ENCODE results near the gene METAP2. TPM values are rescaled to one million over a fixed set of nuclear protein-coding genes. Genes with fewer than 3 reads are reported as not detected.
A peak's percentile ranks its signal among the peaks of the same experiment; 100 is the strongest.

METAP2 gene
- total and polyA plus RNA-seq, 2 of the 8 experiments (the other 6 are each of a cell fraction or from before 2014, with no cell fraction given), result 41.3 to 114 TPM

GRCh38 chr12:95546491-95546813 lies 72.5 kb downstream of the METAP2 start:
- peak overlapping the region; percentile 71 to 95 (median 88); a peak in 7 of 8 replicates for H3K4me3 ChIP-seq (ENCODE audit: extremely low read depth in 1 of 4, insufficient read depth in 2 of 4, low read depth in 3 of 4, low read length in 4 of 4)
- TF ChIP-seq BRCA1 (IDR thresholded peaks at IDR 0.05; ENCODE audit: low read depth, low read length) (no peak), RFX5 (IDR thresholded peaks at IDR 0.05; ENCODE audit: borderline replicate concordance, low read depth, low read length) (no peak), RBBP5 (IDR thresholded peaks at IDR 0.05; ENCODE audit: borderline replicate concordance, low read depth, low read length) (no peak), MAFK (IDR thresholded peaks at IDR 0.05; ENCODE audit: low read depth, low read length) (no peak), BACH1 (IDR thresholded peaks at IDR 0.05; ENCODE audit: low read length) (no peak), GTF2F1 (IDR thresholded peaks at IDR 0.05; ENCODE audit: borderline replicate concordance, low read depth, low read length) (no peak), SIN3A (conservative IDR thresholded peaks at IDR 0.05 in 1 of 2, IDR thresholded peaks at IDR 0.05 in 1 of 2; ENCODE audit: low read depth in 1 of 2, low read length in 2 of 2) (no peak), JUND (IDR thresholded peaks at IDR 0.05; ENCODE audit: low read length) (no peak), HDAC2 (IDR thresholded peaks at IDR 0.05; ENCODE audit: borderline replicate concordance in 1 of 2, low read depth in 2 of 2, low read length in 2 of 2) (no peak), PHF8 (conservative IDR thresholded peaks at IDR 0.05; ENCODE audit: low read depth, low read length) (no peak), ATF2 (IDR thresholded peaks at IDR 0.05; ENCODE audit: low read length) (no peak)

More at GRCh38 chr12:95546491-95546813, 72.5 kb downstream of the METAP2 start:
- no peaks in the 10 kb centered on the region for H3K27me3 ChIP-seq (replicated peaks in 1 of 4; ENCODE audit: control insufficient read depth in 3 of 4, extremely low read depth in 1 of 4, insufficient read depth in 3 of 4, low read length in 3 of 4)
- no peak overlapping the region for H3K56ac ChIP-seq (replicated peaks; ENCODE audit: insufficient read length, low read depth, low read length)
- H2BK5ac ChIP-seq (ENCODE audit: low read depth, low read length), result peak overlapping the region; percentile 29; the same call in 1 of the 2 replicates
- no peak overlapping the region for H2BK12ac ChIP-seq (ENCODE audit: low read depth, low read length)
- no peak overlapping the region for H2BK15ac ChIP-seq (ENCODE audit: low read length)
- 10% methylated on average over 9 of the region's 9 CpGs; no CpG with 5 or more reads in 1 of the 2 experiments for WGBS, 2 experiments (ENCODE audit: extremely low coverage in 1 of 2, insufficient coverage in 1 of 2, insufficient read length in 1 of 2, insufficient replicate concordance in 2 of 2, low coverage in 1 of 2, low lambda C conversion rate in 2 of 2, missing lambda C conversion rate in 1 of 2)
- peak; percentile 32 for FAIRE-seq
- H3K27ac ChIP-seq (ENCODE audit: low read depth, low read length), result peak overlapping the region; percentile 2; the same call in 1 of the 2 replicates
- no peak overlapping the region; the same call in 1 of the 2 replicates for H3K18ac ChIP-seq (ENCODE audit: extremely low read depth, low read length)
- peaks cover 0 to 6% (median under 1%) of the 10 kb centered on the region in 4 experiments; a peak in 2 of 8 replicates for H3K36me3 ChIP-seq (ENCODE audit: control insufficient read depth in 2 of 4, insufficient read depth in 4 of 4, low read length in 3 of 4)
- H3K23me2 ChIP-seq (ENCODE audit: low read depth, low read length), result peaks cover 4% of the 10 kb centered on the region; the same call in 1 of the 2 replicates
- H3K79me1 ChIP-seq (ENCODE audit: low read depth, low read length), result no peaks in the 10 kb centered on the region
- no peaks in the 10 kb centered on the region for H3K9me3 ChIP-seq (ENCODE audit: insufficient read depth in 2 of 2, low read depth in 1 of 2, low read length in 1 of 2)
- peaks cover 46 to 92% of the 10 kb centered on the region in 2 experiments for H3K79me2 ChIP-seq (ENCODE audit: control insufficient read depth in 1 of 2, insufficient read depth in 2 of 2, low read length in 2 of 2)
- H4K5ac ChIP-seq (ENCODE audit: insufficient read length, low read depth, low read length), result peak overlapping the region; percentile 59
- H4K8ac ChIP-seq (ENCODE audit: extremely low read depth, insufficient read depth, low read length), result no peak overlapping the region
- peak overlapping the region in 2 of 4 experiments; percentile 16 to 50; a peak in 3 of 7 replicates for H3K9ac ChIP-seq (replicated peaks in 1 of 4; ENCODE audit: extremely low read depth in 1 of 4, low read depth in 3 of 4, low read length in 3 of 4)
- H3K23ac ChIP-seq (ENCODE audit: insufficient read length), result no peak overlapping the region
- no peak overlapping the region for H4K91ac ChIP-seq (replicated peaks; ENCODE audit: insufficient read length, low read length)
- ChIA-PET CTCF (ENCODE audit: partially characterized antibody) (interaction anchor here (0.9 kb wide), 1 partner anchor 12 kb away, joined by 5 read pairs; no protein-coding TSS in a partner anchor), POLR2A (ENCODE audit: partially characterized antibody) (interaction anchor here (0.9 to 2.3 kb wide), 5 partner anchors 8 to 36 kb away, joined by 3 to 29 read pairs (median 4); no protein-coding TSS in a partner anchor)
- H2BK120ac ChIP-seq (replicated peaks; ENCODE audit: low read depth, low read length), result peak overlapping the region; percentile 5
- H3K4me1 ChIP-seq (replicated peaks in 1 of 4; ENCODE audit: control insufficient read depth in 3 of 4, insufficient read depth in 4 of 4, low read length in 3 of 4), result peaks cover 0 to 9% (median 1%) of the 10 kb centered on the region in 4 experiments; a peak in 1 of 7 replicates
- H2BK20ac ChIP-seq (ENCODE audit: low read length), result peak overlapping the region; percentile 72; the same call in 1 of the 2 replicates
- peak overlapping the region; percentile 77 to 97 for H3K4me2 ChIP-seq (ENCODE audit: insufficient read depth in 1 of 2, low read depth in 2 of 2, low read length in 2 of 2)
- H3K14ac ChIP-seq (ENCODE audit: insufficient read length), result no peak overlapping the region
- H2AFZ ChIP-seq (ENCODE audit: low read length), result no peak overlapping the region
- no peak overlapping the region for H2AK5ac ChIP-seq (ENCODE audit: low read depth, low read length)
- no peak for DNase-seq (ENCODE audit: low read depth in 1 of 2, low spot score in 2 of 2)
- H3K4ac ChIP-seq (replicated peaks; ENCODE audit: insufficient read length, low read depth, low read length), result no peak overlapping the region
- H4K20me1 ChIP-seq (replicated peaks in 1 of 2; ENCODE audit: control insufficient read depth in 1 of 2, insufficient read depth in 2 of 2, low read length in 2 of 2), result peaks cover 0 to 1% of the 10 kb centered on the region in 2 experiments

Measured in H1 (cell line).